OCI-LY3 (cell line): ENCODE results near the gene MRC2.

Experiments used
- CTCF ChIP-seq: fragments of 200-600, 300-600 bp; sonication (generic); IDR thresholded peaks from 2 replicates; pipeline ENCODE4 v1.5.1; 2014; ENCODE audit warnings: antibody characterized with exemption, low read length, low read depth
- EZH2phosphoT487 ChIP-seq: fragments of 200-600 bp; shearing (Covaris generic); IDR thresholded peaks from 2 replicates; pipeline ENCODE4 v1.6.1; 2018; ENCODE audit warnings: antibody characterized with exemption, mixed run types, low read depth

DNA sequence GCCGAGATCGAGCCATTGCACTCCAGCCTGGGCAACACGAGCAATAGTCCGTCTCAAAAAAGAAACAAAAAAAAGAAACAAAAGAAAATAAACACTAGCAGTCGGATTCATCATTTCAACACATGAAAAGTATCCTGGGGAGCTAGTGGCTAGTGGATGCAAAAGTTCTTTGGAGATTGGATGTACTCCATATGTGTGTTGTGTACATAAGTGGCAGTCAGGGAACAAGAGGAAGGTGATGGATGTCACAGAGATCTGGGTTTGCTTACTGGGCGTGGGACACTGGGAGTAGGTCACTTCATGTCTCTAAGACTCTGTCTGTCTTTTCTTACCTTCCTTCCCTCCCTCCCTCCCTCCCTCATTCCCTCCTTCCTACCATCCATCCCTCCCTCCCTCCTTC lies 35.4 kb downstream of the MRC2 start:
- no peak for TF ChIP-seq CTCF
- no peak for TF ChIP-seq EZH2phosphoT487
